ENCODE results near the gene PIGQ.
A peak's percentile ranks its signal among the peaks of the same experiment; 100 is the strongest.

The PIGQ gene

DNA sequence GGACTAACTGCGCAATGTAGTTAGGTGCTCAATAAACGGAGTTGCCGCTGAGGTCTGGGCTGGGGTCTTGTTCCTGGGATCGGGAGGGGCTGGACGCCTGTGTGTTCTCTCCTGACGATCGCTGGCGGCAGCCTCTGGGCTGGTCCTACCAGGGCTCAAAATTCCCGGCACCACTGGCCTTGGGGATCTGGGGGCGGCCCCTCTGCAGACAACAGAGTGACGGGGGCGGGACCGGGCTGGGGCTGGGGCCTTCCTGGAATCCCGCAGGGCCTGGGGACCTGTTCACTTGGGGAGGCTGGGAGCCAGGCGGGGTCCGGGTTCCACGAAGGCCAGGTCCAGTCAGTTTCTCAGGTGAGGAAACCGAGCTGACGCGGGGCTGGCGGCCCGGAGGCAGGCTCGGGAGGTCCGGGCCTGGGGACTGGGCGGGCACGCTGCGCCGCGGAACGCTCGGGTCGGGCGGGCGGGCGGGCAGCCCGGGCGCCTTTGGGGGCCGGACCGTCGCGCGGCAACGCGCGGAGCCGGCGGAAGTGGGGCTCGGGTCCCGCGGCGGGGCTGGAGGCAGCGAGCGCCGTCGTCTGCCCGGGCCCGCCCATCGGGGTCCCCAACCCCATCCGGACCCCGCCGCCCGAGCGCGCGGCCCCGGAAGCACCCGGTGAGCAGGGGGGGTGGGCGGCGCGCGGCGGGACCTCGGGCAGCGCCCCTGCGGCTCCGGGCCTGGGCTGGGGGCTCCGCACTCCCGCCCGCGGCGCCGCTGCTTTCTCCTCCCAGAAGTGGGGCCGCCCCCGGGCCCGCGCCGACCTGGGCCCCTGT is at the start of gene PIGQ:
Gene PIGQ, plus strand, starts transcription at position 524 of the 810 bp plus-strand sequence. CDS start 4,107 bp downstream, outside the sequence.
- DNase-seq (ENCODE audit: low read depth): peak; percentile 20

DNA sequence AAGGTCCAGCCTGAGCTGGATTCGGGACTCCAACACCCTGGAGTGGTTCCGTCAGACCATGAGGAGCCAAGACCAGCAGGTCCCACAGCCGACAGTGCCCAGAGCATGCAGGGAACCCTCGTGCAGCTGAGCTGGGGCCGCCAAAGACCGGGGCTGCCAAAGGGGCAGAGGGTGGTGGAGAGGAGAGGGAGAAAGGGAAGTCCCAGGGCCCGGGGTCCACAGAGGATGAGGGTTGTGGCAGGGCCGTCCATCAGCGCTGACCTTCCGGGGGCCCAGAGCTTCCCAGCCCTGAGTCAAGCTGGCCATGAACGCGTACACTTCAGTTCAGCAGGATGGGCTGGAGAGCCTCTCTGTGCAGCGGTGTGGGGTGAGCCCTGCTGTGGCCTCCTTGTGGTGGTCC is 48.9 kb upstream of the PIGQ start:
- DNase-seq (ENCODE audit: low read depth): no peak

DNA sequence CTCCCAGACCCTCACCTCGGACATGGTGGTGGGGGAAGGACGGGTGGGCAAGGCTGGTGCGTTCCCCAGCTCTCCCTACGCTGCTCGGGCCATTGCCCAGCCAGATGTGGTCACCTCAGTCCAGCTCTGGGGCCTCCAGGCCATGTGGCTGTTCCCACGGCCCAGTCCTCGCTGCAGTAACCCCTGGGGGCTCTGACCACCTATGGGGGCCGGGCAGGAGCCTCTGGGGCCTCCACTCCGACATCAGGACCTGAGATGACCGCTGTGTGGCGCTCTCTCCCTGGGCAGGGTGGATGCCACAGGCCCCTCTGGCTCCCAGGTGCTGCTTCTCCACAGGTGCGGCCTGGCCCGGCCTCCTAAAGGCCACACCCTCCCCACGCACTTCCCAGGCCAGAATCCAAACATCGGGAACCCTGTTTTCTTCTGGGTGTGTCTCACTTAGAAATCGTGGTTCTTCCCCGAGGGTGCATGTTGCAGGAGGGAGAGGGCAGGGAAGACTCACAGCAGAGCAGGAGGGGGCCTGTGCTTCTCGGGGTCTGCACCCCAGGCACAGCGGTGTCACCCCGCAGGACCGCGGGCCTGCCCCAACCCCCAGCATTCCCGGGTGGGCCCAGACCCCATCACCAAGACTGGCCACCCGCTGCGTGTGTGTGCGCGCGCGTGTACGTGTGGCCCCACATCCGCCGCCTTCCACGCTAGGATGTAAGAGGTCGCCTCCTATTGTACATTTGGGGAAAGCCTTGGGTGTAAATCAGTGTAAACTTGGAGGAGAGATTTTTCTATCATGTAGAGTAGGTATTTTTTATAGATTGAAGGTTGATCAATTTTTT is 48.2 kb upstream of the PIGQ start:
- no peak for DNase-seq (ENCODE audit: low read depth)

DNA sequence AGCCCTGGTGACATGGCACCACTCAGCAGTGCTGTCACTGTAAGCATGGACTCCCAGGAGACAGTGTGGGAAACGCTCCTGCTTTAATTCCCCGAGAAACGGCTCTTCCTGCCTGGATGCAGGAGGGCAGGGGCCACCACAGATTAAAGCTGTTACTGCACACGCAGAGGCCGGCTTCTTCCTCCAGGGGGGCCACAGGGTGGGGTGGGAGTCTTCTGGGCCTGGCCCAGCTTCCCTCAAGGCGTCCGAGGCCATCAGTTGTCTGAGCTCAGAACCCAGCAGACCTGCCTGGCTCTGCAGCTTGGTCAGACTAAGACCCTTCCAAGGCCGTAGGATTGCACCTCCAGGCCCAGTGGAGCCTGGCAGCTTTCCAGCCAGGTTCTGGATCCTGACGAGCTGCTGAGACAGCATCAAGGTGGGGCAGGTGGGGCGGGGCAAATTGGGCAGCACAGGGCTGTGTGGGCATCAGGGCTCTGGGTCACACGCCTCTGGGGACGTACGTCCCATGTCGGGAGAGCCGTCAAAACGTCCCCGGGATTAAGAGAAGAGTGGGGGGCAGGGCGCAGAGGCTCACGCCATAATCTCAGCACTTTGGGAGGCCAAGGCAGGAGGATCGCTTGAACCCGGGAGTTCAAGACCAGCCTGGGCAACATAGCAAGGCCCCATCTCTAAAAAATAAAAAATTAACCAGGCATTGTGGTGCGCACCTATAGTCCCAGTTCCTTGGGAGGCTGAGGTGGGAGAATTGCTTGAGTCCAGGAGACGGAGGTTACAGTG is 47.3 kb upstream of the PIGQ start:
- no peak for DNase-seq (ENCODE audit: low read depth)

DNA sequence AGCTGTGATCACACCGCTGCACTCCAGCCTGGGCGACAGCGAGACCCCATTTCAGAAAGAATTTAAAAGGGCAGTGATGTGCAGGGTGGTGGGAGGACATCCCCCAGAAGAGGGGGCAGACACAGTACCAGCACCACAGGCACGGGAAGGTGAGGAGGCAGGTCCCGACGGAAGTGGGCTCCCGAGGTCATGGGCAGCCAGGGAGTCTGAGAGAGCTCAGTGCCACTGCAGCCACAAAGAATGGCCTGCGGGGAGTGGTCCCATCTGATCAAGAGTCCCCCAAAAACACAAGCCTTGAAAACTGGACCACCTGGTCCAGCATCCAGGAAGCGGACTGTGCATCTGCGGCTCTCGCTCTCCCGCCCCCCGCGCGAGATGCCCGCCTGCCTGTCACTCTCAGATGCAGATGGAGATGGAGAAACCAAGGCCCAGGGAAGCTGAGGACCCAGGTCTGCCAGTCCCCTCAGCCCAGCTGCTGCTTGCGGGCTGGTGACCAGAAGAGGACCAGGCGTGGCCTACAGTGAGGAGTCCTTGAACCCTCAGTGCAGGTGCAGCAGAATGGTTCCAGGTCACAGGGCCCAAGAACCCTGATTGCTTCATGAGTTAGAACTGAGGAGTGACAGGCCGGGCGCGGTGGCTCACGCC is 46.5 kb upstream of the PIGQ start:
- no peak for DNase-seq (ENCODE audit: low read depth)

DNA sequence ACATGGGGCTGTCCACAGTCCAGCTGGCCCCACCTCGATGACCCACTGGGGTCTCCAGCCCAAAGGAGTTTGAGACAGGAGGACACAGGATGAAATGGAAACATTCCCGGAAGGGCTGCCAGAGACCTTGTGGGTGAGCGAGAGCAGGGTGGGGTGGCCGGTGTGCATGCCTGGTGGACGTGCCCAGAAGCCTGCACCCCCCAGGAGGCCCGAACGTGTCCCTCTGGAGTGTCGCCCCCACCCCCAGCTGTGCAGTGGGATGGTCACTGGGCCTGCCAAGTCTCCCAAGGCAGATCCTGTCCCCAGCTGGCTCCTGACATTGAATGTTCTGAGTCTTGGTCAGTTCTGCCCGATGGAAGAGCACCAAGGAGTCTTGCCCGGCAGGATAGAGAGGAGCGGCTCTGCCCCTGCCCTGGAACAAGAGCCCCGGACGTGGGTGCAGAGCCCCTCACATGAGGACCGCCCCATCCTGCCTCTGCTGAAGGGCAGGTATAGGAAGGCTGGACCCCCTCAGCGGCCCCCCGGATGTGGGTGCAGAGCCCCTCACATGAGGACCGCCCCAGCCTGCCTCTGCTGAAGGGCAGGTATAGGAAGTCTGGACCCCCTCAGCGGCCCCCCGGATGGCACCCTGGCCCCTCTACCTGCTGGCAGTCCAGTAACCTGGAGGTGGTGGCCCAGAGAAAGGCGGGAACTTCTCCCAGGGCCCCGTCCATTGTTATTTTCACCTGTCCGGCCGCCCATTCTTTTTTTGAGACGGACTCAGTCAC is 45.3 kb upstream of the PIGQ start:
- DNase-seq (ENCODE audit: low read depth): no peak

DNA sequence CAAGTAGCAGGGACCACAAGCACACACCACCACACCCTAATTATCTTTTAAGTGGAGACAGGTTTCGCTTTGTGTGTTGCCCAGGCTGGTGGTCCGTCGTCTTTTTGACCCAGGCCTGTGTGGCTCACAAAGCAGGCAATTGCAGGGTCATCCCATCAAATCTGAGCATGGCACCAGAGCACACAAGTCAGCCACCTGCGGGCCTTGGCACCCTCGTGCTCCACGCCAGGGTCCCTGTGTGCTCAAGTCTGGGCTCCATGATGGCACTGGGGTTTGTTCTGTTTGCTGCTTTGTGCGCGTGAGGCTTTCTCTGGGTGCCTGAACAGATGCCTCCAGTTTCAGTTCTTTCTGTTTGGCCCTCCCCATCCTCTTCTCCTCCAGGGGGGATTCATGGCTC is 44.6 kb upstream of the PIGQ start:
- no peak for DNase-seq (ENCODE audit: low read depth)

DNA sequence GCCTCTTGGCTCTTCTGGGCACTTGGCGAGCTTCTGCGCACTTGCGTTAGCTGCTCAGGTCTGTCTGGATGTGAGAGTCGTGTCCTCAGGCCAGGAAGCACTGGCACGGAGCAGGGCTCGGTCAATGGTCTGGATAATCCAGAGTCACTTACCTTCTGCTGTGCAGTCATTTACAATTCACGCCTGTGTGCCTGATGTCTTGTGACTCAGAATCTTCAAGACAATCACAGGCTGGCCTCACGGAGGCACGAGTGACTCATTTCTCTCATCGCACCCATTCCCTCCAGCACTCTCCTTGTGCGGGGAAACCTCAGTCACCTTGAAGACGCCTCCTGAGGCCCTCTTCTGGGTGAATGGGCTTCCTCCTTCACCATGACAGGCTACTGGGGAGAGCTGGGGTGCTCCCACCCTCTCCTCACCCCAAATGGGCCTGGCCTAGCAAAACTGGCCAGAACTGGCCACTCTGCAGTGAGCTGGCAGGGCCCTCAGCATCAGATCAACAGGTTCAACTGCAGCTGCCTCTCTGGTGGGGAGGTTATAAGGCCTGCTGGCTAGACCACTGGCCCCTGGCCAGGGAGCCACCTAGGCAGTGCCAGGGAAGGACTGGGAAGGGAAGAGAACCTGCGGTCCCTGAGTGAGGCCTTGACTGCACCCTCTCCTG is 44.1 kb upstream of the PIGQ start:
- DNase-seq (ENCODE audit: low read depth): no peak

DNA sequence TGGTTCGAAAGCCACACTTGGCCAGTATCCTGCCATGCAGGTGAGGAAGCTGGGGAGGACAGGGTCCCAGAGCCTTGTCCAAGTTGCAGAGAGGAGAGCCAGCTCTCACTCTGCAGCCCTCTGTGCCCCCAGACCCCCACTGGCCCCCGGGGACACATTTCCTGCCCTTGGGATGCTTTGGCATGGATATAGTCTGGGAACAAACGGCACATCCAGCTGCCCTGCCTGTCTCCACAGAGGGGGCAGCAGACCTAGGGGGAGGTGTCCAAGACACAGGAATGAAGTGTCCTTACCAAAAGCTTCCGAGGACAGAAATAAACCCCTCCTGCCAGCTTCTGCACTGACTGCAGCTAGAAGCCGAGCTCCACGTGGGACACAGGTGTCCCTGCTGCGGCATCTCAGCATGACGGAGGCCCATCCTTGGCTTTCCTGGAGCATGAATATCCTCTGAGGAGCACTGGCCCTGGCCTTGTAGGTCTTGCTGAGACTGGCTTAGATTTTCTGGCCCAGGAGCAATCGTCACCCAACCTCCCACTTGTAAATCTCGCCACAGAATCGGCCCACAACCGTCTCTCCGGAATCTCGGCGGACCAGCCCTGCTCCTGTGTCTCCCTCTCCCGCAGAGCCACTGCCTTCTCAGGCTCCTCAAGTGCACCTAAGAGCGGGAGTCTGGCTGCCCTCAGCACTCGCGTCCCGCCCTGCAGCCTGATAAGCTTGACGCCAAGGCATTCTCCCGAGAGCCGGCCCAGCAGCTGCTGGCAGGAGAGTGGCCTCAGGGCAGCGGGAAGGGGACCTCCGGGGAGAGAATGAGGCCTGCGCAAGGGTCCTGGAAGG is 43.4 kb upstream of the PIGQ start:
- no peak for DNase-seq (ENCODE audit: low read depth)

DNA sequence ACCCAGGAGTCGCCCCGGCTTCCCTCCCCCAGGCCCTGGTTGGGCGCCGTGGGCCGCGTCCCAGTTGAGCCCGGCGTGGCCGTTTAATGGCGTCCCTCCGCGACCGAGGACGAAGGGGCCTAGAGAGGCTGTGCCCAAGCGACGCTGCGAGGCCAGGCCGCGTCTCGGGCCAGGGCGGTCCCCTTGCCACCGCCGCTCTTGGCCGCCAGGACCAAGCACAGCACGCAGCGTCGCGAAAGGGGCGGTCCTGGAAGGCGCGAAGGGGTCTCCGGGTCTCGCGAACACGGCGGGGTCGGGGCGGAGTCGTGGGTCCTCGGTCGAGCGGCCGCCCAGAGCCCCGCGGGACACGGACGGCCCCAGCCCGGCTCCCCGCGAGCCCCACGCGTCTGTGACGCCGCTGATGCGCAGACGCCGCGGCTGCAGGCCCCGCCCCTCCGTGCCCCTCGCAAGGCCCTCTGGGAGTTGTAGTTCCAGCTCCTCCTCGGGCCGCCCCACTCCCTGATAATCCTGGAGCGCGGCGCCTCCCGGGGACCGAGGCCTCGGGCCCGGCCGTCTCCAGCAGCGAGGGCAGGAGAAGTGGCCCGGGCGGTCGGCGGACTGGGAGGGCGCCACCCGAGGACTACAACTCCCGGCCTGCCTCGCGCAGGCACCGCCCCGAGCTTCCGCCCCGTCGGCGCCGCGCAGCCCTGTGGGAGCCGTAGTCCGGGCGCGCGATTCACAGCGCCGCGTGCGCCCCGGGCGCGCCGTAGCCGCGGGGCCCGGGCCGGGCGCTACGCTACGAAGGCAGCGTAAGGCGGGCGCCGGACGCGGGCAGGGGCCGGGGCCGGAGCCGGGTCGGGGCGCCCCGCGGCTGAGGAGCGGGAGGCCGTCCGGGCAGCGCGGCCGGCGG is 42.5 kb upstream of the PIGQ start, which contains the start of gene CAPN15:
Gene CAPN15, plus strand, starts transcription at position 698 of the 889 bp plus-strand sequence. CDS start 19,127 bp downstream, outside the sequence.
- DNase-seq (ENCODE audit: low read depth): peak; percentile 74

DNA sequence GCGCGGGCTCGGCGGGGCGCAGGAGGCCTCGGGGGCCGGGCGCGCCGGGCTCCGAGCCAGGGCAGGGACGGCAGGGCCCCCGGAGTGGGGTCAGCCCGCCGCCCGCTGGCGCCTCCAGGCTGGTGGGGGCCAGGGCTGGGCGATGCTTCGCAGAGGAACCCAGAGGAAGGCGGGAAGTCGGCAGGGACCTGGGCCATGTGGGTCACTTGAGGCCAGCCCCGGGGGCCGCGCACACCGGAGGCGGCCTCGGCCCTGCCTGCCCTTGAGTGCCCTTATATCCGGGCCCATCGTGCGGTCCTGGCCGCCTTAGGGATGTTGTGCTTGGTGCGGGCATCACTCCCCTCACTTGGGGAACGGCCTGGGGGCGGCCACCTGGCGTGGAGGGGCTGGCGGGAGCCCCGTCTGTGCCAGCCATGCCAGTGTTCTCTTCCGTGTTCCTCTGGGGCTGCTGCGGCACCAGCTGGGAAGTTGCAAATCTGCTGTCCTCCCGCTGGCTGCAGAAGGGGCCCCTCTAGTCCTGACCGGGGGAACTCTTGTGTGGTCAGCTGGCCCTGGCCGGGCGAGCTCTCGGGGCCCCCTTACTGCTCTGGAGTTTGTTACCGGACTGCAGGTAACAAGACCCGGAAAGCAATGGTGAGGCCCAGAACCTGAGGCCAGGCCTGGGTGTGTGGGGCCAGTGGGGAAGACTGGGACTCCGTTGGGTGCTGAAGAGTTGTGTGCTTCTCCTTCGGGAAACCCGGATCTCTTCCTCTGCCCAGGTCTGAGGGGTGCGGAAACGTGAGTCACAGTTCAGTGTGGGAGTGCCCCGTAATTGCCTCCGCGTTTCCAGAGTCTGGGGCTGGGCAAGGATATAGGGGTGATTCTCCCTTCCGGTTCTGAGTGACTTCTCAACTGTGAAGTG is 41.4 kb upstream of the PIGQ start:
- no peak for DNase-seq (ENCODE audit: low read depth)

DNA sequence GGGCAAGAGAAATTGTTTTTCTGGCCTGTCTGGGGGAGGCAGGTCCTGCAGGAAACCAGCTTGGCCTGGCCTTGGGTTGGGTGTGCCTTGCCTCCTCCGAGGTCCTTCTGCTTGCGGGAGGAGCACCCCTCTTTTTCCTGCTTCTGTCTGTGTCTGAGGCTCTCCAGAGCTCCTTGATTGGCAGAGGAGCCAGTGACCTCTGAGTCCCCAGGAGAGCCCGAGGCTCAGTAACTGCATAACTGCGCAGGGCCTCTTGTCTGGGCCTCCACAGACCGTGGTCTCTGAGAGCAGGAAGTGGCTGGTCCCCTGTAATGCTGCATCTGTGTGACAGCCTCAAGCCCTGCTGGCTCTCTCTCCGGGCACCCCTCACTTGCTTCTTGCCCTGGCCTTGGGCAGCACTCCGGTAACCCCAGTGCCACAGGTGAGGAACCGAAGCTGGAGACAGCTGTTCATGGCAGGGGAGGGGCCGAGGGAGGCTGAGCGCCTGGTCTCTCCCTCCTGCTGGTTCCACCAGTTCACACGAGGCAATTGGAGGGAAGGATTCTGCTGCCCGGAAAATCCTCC is 40.7 kb upstream of the PIGQ start:
- DNase-seq (ENCODE audit: low read depth): no peak

DNA sequence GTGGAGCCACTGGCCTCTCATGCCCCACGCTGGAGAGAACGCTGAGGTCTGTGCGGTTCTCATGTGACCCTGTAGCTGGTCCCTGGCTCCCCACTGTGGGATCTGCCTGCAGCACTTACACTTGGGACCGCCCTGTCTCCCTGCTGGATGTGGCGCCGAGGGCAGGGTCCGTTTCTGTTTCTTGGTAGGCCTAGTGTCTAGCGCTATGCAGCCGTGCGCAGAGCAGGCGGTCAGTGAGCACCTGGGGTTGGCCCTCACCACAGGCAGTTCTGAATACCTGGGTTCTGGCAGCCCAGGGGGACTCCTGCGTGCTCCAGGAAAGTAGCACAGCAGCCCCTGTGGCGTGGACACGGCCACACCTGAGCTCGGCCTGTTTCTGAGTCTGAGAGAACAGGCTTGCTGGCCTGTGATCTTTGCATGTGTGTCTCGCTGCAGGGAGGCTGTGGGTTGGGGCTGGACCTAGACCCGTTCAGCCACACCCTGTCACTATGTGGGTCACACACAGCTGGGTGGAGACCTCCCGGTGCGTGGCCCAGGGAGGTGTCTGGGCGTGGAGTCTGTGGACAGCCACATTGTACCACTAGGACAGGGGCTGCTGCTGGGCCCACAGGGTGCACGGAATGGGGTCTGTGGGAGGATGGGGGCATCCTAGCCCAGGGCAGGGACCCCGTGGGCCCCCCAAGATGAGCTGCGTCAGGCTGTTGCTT is 39.5 kb upstream of the PIGQ start:
- no peak for DNase-seq (ENCODE audit: low read depth)

DNA sequence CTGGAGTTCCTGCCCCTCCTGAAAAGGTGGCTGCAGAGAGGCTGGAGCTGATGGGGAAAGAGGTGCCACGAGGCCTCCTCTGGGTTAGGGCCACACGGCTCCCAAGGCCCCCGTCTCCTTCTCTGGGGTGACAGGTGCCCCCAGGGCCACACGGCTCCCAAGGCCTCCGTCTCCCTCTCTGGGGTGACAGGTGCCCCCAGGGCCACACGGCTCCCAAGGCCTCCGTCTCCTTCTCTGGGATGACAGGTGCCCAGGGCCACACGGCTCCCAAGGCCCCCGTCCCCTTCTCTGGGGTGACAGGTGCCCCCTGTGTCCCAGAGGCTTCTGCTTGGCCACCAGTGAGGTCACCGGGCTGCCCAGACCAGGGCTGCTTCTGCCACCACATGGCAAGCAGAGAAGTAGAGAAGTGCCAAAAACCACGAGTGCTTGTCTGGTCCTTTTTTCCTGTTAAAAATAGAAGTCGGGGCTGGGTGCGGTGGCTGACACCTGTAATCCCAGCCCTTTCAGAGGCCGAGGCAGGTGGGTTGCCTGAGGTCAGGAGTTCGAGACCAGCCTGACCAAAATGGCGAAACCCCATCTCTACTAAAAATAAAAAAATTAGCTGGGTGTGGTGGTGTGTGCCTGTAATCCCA is 38.2 kb upstream of the PIGQ start:
- DNase-seq (ENCODE audit: low read depth): no peak

DNA sequence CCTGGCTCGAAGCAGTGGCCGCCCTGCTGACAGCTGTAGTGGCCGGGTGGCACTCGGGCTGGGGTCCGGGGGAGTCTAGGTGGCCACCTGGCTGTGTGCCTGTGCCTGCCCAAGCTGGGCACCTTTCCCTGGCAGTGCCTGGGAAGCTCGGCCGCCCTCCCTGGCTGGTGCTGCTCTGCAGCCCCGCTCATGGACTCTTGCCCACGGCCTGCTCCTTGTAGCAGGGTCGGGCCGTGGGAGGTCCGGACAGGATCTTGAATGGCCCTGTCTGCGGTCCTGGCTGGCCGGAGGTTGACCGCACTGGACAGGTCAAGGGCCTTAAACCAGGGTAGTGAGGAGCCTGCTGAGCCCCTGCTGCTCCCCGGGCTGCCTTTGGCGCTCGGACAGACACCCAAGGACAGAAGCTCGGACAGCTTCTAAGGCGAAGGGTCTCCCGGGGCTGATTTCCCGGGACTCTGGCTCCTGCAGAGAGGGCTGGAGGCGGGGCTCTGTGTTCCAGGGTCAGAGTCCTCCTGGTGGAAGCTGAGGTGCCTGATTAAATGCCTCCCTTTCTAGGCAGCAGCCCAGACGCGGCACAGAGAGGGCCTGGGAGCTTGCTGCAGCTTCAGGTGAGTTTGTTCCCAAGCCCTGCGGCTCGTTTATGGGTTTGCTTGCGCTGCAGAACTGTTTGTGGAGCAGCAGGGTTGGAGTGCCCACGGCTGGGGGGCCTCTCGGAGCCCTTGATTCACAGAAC is 36.2 kb upstream of the PIGQ start:
- no peak for DNase-seq (ENCODE audit: low read depth)

Data from stimulated activated CD8-positive, alpha-beta memory T cell treated with anti-CD3 and anti-CD28 coated beads, Interleukin-15, amount 100 ng/mL, for 1 hour (primary cell).